Stimulated activated CD8-positive, alpha-beta memory T cell treated with anti-CD3 and anti-CD28 coated beads, Interleukin-15, amount 100 ng/mL, for 24 hours (primary cell): ENCODE measurements around the gene ZBTB21.
"Not testable (repeated sequence)": the region's sequence is repeated elsewhere in the genome, so short reads cannot be mapped to it uniquely, and the experiment has no call there.

ENCODE experiments used
- DNase-seq: peaks from one replicate; pipeline ENCODE4 v3.0.0-alpha.2; 2020; ENCODE audit warnings: low read depth

Gene ZBTB21

GRCh38 chr21:41966872-41967621 is 43.1 kb downstream of the ZBTB21 start:
- DNase-seq, result no peak

- no peak for DNase-seq
Measured at GRCh38 chr21:41966041-41966833, 43.9 kb downstream of the ZBTB21 start.

- no peak for DNase-seq
Measured at GRCh38 chr21:41965461-41966013, 44.6 kb downstream of the ZBTB21 start.

- no peak for DNase-seq
Measured at GRCh38 chr21:41965045-41965444, 45.1 kb downstream of the ZBTB21 start.

GRCh38 chr21:41964171-41964570 is 46.0 kb downstream of the ZBTB21 start:
- DNase-seq, result no peak

- DNase-seq, result no peak
Measured at GRCh38 chr21:41962425-41962966, 47.7 kb downstream of the ZBTB21 start.

GRCh38 chr21:41961753-41962152 is 48.4 kb downstream of the ZBTB21 start:
- DNase-seq, result no peak

- DNase-seq, result no peak
Measured at GRCh38 chr21:41961282-41961701, 48.9 kb downstream of the ZBTB21 start.

GRCh38 chr21:41960386-41960785 is 49.8 kb downstream of the ZBTB21 start:
- no peak for DNase-seq

GRCh38 chr21:41959697-41960096 is 50.5 kb downstream of the ZBTB21 start:
- not testable (repeated sequence) for DNase-seq

GRCh38 chr21:41958886-41959563 is 51.1 kb downstream of the ZBTB21 start:
- no peak for DNase-seq

GRCh38 chr21:41957991-41958766 is 52.0 kb downstream of the ZBTB21 start:
- no peak for DNase-seq

- no peak for DNase-seq
Measured at GRCh38 chr21:41956926-41957729, 53.0 kb downstream of the ZBTB21 start.

GRCh38 chr21:41955516-41955915 is 54.6 kb downstream of the ZBTB21 start:
- no peak for DNase-seq

- DNase-seq, result no peak
Measured at GRCh38 chr21:41954654-41955499, 55.3 kb downstream of the ZBTB21 start.

GRCh38 chr21:41953831-41954653 is 56.1 kb downstream of the ZBTB21 start, which contains the start of gene C2CD2:
TSS of gene C2CD2 (minus strand) at chr21:41954018. CDS start at chr21:41953648, 370 bp downstream.
- DNase-seq, result no peak

GRCh38 chr21:41953249-41953830 is 56.8 kb downstream of the ZBTB21 start:
- DNase-seq, result no peak
